HepG2 (cell line): ENCODE results near the gene ZNF771. TPM values are rescaled to one million over a fixed set of nuclear protein-coding genes. Genes with fewer than 3 reads are reported as not detected.

Source experiments
- ATF7-NPFF ChIP-seq: sonication (generic); formaldehyde crosslinking; IDR thresholded peaks from 2 replicates; pipeline ENCODE4 v1.8.1; 2023; ENCODE audit warnings: mild to moderate bottlenecking, low read depth, missing genetic modification reagents, moderate library complexity
- BORCS8-MEF2B ChIP-seq: sonication (generic); formaldehyde crosslinking; IDR thresholded peaks from 2 replicates; pipeline ENCODE4 v1.8.0; 2022; ENCODE audit warnings: mild to moderate bottlenecking, missing genetic modification reagents
- HDAC1 ChIP-seq: sonication (generic); formaldehyde crosslinking; IDR thresholded peaks from 2 replicates; pipeline ENCODE4 v1.5.1; 2020; ENCODE audit warnings: mild to moderate bottlenecking, missing genetic modification reagents
- KAT7 ChIP-seq: IDR thresholded peaks from 2 replicates; pipeline ENCODE4 v1.6.1; 2018; ENCODE audit warnings: borderline replicate concordance, missing compliant biosample characterization
- NFE2L1 ChIP-seq: sonication (generic); formaldehyde crosslinking; IDR thresholded peaks from 2 replicates; pipeline ENCODE4 v1.4.0; 2020; ENCODE audit warnings: missing genetic modification reagents, mild to moderate bottlenecking, borderline replicate concordance
- POLR2A ChIP-seq, 2 experiments: IDR thresholded peaks; 2 replicates each; pipeline ENCODE4 v1.6.1; 2011; ENCODE audit warnings: low read depth in 2 of 2, low read length in 2 of 2, mild to moderate bottlenecking in 1 of 2, moderate library complexity in 1 of 2; ENCODE audit not compliant: insufficient read depth in 1 of 2
- SMAD1 ChIP-seq: sonication (generic); formaldehyde crosslinking; IDR thresholded peaks from 2 replicates; pipeline ENCODE4 v1.4.0; 2020; ENCODE audit warnings: missing genetic modification reagents, low read depth, mild to moderate bottlenecking, borderline replicate concordance
- SOX5 ChIP-seq: IDR thresholded peaks from 2 replicates; pipeline ENCODE4 v1.6.1; 2016; ENCODE audit warnings: borderline replicate concordance
- ZC3H13 ChIP-seq: sonication (generic); formaldehyde crosslinking; IDR thresholded peaks from 2 replicates; pipeline ENCODE4 v1.8.1; 2023; ENCODE audit warnings: mild to moderate bottlenecking, missing genetic modification reagents, moderate library complexity
- ZHX2 ChIP-seq, 2 experiments: sonication (generic) in 1 of 2; formaldehyde crosslinking in 1 of 2; IDR thresholded peaks; 2 replicates each; pipeline versions ENCODE4 v1.6.1 to v1.9.0; 2014 to 2022; ENCODE audit warnings: antibody characterized with exemption in 1 of 2, borderline replicate concordance in 1 of 2, inconsistent platforms in 1 of 2, low read depth in 1 of 2, missing genetic modification reagents in 1 of 2
- ZKSCAN8 ChIP-seq: IDR thresholded peaks from 2 replicates; pipeline ENCODE4 v1.6.1; 2016; ENCODE audit warnings: borderline replicate concordance, missing genetic modification reagents, missing compliant biosample characterization
- ZNF546 ChIP-seq: sonication (generic); formaldehyde crosslinking; conservative IDR thresholded peaks from 2 replicates; pipeline ENCODE4 v1.8.1; 2023; ENCODE audit warnings: mild to moderate bottlenecking, missing genetic modification reagents
- ZNF564 ChIP-seq: sonication (generic); formaldehyde crosslinking; IDR thresholded peaks from 2 replicates; pipeline ENCODE4 v1.8.1; 2023; ENCODE audit warnings: mild to moderate bottlenecking, missing genetic modification reagents
- ZNF567 ChIP-seq: sonication (generic); formaldehyde crosslinking; IDR thresholded peaks from 2 replicates; pipeline ENCODE4 v1.8.1; 2023; ENCODE audit warnings: mild to moderate bottlenecking, missing genetic modification reagents, borderline replicate concordance
- ZSCAN21 ChIP-seq: sonication (generic); formaldehyde crosslinking; IDR thresholded peaks from 2 replicates; pipeline ENCODE4 v1.8.0; 2022; ENCODE audit warnings: mild to moderate bottlenecking, missing genetic modification reagents, moderate library complexity, borderline replicate concordance
- ZSCAN9 ChIP-seq: IDR thresholded peaks from 2 replicates; pipeline ENCODE4 v1.6.1; 2016; ENCODE audit warnings: borderline replicate concordance
- polyA plus RNA-seq, 8 experiments: library from polyadenylated mRNA; depleted of rRNA in 3 of 8; stranded (reverse) in 7 of 8; unstranded in 1 of 8; fragments of >200 nt; fragmentation: Illumina TruSeq in 4 of 8; extraction: Trizol in 4 of 8; gene quantifications; 2 replicates each; pipeline versions ENCODE4 v1.2.1 to v1.2.3, GENCODE V29; 2011 to 2016; ENCODE audit warnings: low read depth in 4 of 8, missing spikeins in 1 of 8, mixed read lengths in 1 of 8; ENCODE audit not compliant: insufficient read depth in 1 of 8
- total RNA-seq, 5 experiments: library from RNA; depleted of rRNA; stranded (reverse); fragments of >200 nt; fragmentation: Illumina TruSeq; extraction: Trizol; gene quantifications; 2 replicates each; pipeline ENCODE4 v1.2.3, GENCODE V29; 2016; ENCODE audit warnings: low read depth in 1 of 5
- TF ChIP-seq, protein P1 (sequence below): fragments of 450-650 bp; IDR thresholded peaks from 2 replicates; pipeline ENCODE4 v1.6.1; 2016
- TF ChIP-seq, protein P2 (sequence below): sonication (generic); formaldehyde crosslinking; IDR thresholded peaks from 2 replicates; pipeline ENCODE4 v1.5.0; 2020; ENCODE audit warnings: missing genetic modification reagents

Gene ZNF771
- total and polyA plus RNA-seq, 2 of the 13 experiments (the other 11 are each of a cell fraction or from before 2014, with no cell fraction given), result 5.0 to 11.8 TPM

DNA sequence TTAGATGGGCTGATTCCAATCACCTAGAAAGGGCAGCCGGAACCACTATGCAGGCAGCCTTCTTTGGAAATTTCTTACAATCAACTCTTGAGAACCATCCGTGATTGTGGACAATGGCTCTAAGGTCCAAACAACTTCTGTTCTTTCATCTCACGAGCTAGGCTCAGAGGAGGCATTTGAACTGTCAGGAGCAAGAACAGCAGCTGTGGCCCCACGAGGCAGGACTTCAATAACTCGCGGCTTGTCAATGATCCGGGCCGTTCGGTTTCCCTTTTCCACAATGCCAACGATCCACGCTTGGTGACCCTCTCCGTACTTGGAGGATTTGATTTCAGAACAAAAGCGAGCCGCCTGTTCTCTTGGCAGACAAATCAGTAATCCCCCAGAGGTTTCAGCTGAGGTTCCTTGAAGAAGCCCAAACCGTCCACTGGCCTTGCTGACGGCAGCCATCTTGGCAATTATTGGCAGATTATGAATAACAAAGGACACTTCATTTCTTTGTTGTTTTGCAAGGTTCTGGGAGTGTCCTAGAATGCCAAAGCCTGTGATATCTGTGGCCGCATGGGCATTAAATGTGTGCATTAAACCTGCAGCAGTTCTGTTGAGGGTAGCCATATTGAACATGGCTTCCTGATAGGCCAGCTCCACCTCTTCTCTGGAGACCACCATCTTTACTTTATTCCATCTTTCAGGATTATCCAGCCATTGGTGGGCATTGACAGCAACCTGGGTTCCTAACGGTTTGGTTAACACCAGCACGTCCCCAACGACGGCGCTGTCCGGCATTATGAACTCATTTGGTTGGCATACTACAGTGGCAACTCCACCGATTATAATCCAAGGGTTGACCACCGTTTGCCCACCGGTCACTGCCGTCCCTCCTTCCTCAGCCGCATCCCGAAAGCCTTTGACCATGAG lies 37.1 kb downstream of the ZNF771 start (continued):
- TF ChIP-seq ZHX2 (IDR thresholded peaks at IDR 0.05; ENCODE audit: low read depth) (peak; percentile 81; the same call in 1 of the 2 replicates), ZHX2 (CRISPR knock-in tag; IDR thresholded peaks at IDR 0.05; ENCODE audit: borderline replicate concordance) (no peak), ZC3H13 (CRISPR knock-in tag) (peak; percentile 77), ZSCAN9 (CRISPR knock-in tag) (0 out of 2 replicates have a peak, but pooled peaks have one; percentile 25), KAT7 (CRISPR knock-in tag) (0 out of 2 replicates have a peak, but pooled peaks have one; percentile 24), HDAC1 (peak; percentile 36; the same call in 1 of the 2 replicates), ZNF546 (no peak), ZSCAN21 (CRISPR knock-in tag) (0 out of 2 replicates have a peak, but pooled peaks have one; percentile 5), SOX5 (CRISPR knock-in tag) (peak; percentile 5; the same call in 1 of the 2 replicates), ATF7-NPFF (CRISPR knock-in tag) (no peak), POLR2A (IDR thresholded peaks at IDR 0.05; ENCODE audit: insufficient read depth in 1 of 2, low read depth in 2 of 2, low read length in 2 of 2) (peak in 1 of 2 experiments; percentile 47; a peak in 1 of 4 replicates), BORCS8-MEF2B (CRISPR knock-in tag) (peak; percentile 7; the same call in 1 of the 2 replicates), NFE2L1 (CRISPR knock-in tag) (0 out of 2 replicates have a peak, but pooled peaks have one; percentile 26), ZNF567 (CRISPR knock-in tag) (no peak), ZNF564 (CRISPR knock-in tag) (0 out of 2 replicates have a peak, but pooled peaks have one; percentile 41), SMAD1 (CRISPR knock-in tag) (0 out of 2 replicates have a peak, but pooled peaks have one; percentile 60), ZKSCAN8 (CRISPR knock-in tag) (no peak)
- TF ChIP-seq, protein P1, sequence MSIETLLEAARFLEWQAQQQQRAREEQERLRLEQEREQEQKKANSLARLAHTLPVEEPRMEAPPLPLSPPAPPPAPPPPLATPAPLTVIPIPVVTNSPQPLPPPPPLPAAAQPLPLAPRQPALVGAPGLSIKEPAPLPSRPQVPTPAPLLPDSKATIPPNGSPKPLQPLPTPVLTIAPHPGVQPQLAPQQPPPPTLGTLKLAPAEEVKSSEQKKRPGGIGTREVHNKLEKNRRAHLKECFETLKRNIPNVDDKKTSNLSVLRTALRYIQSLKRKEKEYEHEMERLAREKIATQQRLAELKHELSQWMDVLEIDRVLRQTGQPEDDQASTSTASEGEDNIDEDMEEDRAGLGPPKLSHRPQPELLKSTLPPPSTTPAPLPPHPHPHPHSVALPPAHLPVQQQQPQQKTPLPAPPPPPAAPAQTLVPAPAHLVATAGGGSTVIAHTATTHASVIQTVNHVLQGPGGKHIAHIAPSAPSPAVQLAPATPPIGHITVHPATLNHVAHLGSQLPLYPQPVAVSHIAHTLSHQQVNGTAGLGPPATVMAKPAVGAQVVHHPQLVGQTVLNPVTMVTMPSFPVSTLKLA, result no peak
- TF ChIP-seq, protein P2, sequence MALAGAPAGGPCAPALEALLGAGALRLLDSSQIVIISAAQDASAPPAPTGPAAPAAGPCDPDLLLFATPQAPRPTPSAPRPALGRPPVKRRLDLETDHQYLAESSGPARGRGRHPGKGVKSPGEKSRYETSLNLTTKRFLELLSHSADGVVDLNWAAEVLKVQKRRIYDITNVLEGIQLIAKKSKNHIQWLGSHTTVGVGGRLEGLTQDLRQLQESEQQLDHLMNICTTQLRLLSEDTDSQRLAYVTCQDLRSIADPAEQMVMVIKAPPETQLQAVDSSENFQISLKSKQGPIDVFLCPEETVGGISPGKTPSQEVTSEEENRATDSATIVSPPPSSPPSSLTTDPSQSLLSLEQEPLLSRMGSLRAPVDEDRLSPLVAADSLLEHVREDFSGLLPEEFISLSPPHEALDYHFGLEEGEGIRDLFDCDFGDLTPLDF (CRISPR knock-in tag), result no peak
